ENCODE data around the gene NEU3. TPM values are rescaled to one million over a fixed set of nuclear protein-coding genes. Genes with fewer than 3 reads are reported as not detected.
"Not testable (repeated sequence)": the region's sequence is repeated elsewhere in the genome, so short reads cannot be mapped to it uniquely, and the experiment has no call there.

Gene NEU3
- total RNA-seq, 1 donor from 2014 or later, result 24.6 TPM

DNA sequence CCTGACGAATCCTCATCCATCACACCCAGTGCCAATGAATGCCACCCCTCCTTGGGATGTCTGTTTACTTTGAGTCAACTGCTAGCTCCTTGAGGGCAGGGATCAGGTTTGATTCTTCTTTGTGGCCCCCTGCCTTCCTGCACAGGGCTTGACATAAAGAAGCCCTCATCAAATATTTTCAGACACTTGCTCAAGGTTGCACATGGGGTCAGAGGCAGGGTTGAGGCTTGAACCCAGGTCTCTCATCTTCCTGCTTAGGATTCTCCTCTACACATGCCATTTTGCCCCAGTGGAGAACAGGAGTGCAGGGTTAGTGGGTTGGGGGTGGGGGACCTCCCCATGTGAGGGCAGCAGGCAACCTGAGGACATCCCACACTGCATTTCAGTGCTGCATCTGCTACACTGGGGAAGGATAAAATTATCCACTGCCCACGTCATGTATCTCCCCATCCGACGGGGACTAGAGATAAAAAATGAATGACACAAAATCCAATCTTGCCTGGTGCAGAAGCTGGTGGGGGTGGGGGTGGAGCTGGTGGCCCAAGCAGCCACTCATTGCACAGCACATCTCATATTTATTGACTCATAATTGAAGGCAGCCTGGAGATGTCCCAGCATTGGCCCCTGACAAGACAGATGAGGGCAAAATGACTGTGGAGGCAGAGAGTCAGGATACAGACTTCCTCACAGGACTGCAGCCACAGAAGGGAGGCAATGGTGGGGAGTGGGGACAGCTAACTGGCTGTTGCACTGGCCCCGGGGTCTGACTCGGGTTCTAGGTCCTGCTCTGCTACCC is 41.3 kb downstream of the NEU3 start:
- no peak for DNase-seq

DNA sequence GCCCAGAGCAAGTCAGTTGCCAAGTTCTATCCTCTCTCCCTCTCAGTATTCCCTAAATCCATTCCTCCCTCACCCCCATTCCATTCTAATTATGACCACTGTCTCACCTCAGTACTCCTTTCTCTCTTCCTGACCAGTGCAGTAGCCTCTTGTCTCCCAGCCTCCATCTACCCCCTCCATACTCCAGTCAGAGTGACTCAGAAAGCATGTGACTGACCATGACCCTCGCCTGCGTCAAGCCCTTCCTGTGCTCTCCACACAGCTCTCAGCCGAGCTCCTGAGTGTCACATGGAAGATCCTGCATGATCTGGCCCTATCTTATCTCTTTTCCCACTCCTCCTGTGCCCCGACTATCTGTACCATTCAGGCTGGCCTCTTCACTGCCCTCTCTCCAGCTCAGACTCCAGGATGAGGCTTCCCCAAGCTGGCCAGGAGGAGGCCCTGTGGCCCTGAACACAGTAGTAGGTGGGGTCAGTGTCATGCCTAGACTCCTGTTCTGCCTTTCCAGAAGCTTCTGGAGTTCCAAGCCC is 42.6 kb downstream of the NEU3 start:
- DNase-seq, result no peak

DNA sequence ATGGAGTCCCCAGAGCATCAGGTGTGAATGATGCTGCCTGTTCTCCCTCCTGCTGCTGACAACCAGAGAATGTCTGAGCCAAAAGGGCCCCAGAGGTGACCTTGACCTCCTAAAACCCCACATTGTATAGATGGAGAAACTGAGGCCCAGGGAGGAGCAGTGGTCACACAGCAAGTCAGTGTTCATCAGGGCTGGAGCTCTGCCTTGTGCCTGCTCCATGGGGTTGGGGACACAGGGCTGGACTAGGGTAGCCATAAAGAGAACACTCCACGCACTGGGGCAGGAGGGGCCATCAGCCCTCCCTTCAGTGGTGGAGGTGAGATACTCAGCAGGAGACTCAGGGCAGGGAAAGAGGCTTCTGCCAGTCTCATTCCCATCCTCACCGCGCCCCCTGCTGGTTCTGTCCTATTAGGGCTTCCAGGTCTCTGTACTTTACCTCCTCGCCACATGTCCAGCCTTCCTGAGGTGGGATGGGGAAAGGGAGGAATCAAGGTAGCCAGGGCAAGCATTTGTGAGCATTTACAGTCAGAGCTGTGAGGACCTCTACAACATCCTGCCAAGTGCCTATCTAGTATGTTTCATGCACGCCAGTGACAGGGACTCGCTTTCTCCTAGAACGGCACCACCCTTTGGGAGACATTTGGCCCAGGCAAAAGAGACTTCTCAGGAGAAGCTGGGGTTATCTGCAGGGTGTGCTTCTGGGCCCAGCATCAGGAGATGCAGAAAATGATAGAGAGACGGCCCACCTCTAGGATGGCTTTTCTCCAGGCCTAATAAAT is 43.2 kb downstream of the NEU3 start:
- DNase-seq, result peak; percentile 74

DNA sequence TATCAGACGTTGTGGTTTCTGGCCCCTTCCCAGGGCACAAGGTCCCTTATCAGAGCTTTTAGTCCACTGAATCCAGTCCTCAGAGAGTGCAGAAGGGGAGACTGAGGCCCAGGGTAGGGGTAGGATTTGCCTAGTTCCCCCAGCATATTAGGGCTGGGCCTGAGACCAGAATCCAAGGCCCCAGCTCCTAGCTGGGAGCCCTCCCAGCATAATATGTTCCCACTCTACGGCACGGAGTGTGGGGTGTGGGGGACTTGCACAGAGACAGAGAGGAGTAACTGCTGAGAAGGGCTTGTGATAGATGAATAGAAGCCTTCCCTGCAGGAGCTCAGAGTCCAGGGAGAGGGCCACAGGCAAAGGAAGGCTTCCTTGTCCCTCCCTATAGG is 43.8 kb downstream of the NEU3 start:
- DNase-seq, result no peak

DNA sequence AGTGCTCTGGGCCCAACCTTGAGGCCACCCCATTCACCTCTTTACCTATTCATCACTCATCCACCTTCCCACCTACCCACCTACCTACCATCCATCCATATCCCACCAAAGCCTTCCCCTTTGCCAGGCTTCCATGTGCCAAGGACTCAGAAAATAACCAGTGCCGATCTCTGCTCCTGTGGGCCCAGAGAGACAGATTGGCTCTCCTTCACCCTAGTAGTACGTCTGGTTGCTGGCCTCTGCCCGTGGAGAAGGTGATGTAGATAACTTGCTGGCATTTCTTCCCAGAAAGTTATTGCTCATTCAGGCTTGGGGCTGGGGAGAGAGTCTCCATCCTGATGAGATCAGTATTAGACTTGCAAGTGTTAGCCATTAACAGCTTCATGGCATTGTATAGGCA is 45.2 kb downstream of the NEU3 start:
- DNase-seq, result no peak

DNA sequence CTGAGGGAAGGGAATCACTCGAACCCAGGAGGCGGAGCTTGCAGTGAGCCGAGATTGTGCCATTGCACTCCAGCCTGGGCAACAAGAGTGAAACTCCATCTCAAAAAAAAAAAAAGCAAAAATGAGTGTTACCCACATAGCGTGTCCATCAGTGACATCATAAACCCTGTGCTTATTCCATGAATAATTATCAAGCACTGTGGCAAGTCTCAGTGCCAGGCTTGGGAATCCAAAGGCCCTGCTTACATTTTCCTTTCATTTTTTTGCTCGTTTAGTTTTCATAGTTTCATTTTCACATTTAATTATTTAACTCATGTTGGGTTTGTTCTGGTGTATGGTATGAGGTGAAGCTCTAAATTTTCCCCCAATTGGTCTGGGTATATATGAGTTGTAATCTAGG is 46.5 kb downstream of the NEU3 start:
- no peak for DNase-seq

DNA sequence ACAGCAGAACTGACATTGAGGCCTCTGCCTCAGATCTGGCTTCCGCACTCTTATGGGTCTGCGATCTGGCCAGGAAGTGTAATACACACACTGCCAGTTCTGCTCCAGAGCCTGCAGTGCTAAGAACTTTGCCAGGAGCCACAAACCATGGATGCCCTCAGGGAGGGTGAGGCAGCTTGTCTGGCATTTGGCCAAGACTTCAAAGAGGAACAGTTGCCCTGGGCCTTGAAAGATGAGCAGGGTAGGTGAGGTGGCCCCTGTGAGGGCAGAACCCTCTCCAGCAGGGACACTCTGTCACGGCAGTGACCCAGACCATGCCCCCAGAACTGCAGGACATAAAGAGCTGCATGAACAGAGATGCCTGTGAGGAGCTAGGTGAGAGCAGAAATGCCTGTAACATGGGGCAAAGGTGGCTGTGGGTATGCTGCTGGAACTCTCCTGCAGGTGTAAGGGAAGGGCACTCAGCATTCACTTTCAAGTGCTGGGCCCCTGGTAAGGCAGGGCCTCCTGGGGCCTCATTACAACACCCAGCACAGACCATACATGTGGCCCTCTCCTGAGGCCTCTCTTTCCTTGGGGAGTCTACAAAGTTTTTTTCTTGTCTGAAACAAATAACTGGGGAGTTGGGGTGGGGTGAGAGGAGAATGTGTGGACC is 47.3 kb downstream of the NEU3 start:
- DNase-seq, result peak; percentile 55

DNA sequence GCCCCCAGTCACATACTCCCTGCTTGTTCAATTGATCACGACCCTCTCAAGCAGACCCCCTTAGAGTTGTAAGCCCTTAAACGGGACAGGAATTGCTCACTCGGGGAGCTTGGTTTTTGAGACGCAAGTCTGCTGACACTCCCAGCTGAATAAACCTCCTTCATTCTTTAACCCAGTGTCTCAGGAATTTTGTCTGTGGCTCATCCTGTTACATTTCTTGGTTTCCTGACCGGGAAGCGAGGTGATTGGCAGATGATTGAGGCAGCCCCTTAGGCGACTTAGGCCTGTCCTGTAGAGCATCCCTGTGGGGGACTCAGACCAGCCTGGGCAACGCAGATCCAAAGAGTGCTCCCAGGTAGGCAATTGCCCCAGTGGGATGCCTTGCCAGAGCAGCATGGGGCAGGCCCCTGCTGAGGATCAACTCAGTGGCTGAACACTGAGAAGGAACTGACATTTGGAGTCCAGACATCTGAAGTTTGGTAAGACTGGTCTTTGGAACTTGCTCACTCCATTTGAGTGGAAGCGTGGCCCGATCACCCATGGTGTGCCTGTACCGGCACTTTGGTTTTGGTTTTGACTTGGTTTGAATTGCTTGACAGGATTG is 51.5 kb downstream of the NEU3 start:
- no peak for DNase-seq

DNA sequence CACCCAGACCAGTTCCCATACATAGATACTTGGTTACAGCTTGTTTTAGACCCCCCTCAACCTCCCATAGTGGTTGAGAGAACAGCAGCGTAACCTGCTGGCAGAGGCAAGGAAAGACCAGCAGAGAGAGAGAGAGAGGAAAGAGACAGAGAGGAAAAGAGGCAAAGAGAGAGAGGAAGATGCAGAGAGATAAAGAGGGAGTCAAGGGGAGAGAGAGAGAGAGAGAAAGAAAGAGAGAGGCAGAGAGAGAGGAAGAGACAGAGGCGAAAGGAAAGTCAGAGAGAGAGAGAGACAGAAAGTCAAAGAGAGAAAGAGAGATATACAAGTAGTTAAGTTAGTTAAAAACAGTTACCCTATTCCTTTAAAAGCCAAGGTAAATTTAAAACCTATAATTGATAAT is 52.5 kb downstream of the NEU3 start:
- no peak for DNase-seq

DNA sequence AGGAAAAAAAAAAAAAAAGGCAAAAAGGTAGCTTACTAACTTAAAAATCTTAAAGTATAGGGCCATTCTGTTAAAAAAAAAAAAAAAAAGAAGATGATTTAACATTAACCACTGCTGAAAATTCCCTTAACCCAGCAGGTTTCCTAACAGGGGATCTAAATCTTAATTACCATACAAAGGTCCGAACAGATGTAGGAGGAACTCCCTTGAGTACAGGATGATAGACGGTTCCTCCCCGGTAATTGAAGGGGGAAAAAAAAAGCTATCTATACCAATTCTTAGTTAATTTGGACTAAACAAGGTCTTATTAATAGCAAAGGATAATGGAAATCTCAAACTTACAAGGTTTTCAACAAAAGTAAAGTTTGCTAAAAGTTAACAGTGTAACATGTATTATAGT is 53.1 kb downstream of the NEU3 start:
- DNase-seq, result not testable (repeated sequence)

DNA sequence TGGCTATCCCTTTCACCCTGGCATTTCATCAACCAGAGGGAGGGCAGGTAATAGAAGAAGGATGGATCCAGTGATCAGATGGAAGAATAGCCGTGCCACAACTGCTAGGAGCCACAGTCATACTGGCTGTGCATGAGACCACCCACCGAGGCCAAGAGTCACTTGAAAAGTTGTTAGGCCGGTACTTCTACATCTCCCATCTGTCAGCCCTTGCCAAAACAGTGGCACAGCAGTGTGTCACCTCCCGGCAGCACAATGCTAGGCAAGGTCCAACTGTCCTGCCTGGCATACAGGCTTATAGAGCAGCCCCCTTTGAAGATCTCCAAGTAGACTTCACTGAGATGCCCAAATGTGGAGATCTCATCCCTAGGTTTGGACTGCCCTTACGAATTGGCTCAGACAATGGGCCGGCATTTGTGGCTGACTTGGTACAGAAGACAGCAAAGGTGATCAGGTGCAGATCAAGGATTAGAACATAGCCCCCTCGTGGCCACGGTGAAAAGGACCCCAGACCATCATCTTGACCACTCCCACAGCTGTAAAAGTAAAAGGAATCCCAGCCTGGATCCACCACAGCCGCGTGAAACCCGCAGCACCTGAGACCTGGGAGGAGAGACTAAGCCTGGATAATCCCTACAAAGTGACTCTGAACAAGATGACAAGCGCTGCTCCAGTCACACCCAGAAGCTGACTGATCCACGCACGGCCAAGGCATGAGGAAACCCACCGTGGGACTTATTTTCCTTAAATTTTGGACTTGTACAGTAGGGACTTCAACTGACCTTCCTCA is 55.8 kb downstream of the NEU3 start:
- not testable (repeated sequence) for DNase-seq

DNA sequence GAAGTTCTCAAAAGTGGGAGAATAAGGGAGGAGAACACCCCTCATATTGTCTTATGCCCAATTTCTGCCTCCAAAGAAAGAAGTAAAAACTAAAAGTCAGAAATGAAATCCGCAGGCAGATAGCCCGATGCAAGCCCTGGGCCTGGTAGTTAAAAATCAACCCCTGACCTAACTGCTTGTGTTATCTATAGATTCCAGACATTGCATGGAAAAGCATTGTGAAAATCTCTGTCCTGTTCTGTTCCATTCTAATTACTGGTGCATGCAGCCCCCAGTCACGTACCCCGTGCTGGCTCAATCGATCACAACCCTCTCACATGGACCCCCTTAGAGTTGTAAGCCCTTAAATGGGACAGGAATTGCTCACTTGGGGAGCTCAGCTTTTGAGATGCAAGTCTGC is 57.9 kb downstream of the NEU3 start:
- DNase-seq, result not testable (repeated sequence)

DNA sequence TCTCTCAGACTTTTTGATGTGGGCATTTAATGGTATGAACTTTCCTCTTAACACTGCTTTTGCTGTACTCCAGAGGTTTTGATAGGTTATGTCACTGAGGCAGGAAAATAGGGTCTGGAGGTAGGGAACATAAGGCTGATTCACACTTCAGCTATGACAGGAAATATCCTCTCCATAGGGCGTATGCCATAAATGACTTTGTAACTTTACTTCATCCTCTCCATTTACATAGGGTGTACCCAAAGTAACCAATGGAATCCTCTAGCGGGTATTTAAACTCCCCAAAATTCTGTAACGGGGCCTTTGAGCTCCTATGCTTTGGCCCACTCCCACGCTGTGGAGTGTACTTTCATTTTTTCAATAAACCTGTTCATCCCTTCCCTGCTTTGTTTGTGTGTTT is 58.5 kb downstream of the NEU3 start:
- DNase-seq, result no peak

DNA sequence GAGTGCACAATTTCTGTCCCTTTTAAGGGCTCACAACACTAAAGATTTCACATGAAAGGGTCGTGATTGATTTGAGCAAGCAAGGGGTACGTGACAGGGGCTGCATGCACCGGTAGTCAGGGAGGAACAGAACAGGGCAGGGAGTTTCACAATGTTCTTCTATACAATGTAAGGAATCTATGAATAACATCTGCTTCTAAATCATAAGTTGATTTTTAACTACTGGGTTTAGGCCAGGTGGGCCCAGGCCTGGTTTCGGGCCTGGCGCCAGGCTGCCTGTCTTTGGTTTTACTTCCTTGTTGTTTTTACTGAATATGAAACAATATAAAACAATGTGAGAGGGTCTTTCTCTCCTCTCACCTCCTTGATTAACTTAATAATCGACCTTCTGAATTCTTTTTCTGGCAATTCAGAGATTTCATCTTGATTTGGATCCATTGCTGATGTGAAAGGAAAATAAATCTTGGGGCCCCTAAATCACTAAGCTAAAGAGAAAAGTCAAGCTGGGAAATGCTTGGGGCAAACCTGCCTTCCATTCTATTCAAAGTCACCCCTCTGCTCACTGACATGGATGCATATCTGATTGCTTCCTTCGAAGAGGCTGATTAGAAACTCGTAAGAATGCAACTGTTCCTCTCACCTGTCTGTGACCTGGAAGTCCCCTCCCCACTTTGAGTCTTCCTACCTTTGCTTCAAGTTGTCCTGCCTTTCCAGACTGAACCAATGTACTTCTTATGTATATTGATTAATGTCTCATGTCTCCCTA is 61.0 kb downstream of the NEU3 start:
- not testable (repeated sequence) for DNase-seq

DNA sequence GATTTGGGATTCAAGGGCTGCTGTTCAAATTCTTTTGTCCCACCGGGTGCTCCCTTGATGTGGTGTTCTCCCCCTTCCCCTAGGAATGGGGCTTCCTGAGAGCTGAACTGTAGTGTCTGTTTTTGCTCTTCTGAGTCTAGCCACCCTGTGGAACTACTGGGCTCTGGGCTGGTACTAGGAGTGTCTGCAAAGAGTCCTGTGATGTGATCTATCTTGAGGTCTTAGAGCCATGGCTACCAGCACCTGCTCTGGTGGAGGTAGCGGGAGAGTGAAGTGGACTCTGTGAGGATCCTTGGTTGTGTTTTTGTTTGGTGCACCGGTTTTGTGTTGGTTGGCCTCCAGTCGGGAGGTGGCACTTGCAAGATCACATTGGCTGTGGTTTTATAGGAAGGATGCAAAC is 61.8 kb downstream of the NEU3 start:
- no peak for DNase-seq

DNA sequence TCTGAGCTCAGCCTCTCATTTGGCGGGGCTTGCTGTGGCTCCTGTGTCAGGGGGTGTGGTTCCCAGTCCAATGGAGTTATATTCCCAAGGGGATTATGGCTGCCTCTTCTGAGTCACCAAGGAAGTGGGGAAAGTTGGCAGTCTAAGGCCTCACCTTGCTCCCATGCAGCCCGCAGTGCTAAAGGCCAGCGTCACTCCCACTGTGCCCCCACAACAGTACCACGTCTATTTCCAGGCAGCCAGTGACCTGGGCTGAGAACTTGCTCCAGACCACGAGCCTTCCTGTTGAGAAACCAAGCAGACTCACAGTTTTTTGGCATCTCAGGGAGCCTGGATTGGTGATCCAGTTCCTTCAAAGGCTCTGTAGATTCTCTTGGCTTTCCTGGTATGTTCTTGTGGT is 62.3 kb downstream of the NEU3 start:
- no peak for DNase-seq

DNA sequence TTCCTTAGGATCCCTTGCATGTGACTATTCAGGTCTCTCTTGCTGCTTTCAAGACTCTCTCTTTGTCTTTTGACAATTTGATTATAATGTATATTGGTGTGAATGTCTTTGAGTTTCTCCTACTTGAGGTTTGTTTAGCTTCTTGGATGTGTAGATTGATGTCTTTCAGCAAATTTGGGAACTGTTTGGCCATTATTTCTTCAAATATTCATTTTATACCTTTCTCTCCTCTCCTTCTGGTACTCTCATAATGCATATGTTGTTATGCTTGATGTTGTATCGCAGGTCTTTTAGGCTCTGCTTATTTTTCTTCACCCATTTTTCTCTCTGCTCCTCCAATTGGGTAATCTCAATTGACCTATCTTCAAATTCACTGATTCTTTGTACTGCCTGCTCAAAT is 63.7 kb downstream of the NEU3 start:
- no peak for DNase-seq

DNA sequence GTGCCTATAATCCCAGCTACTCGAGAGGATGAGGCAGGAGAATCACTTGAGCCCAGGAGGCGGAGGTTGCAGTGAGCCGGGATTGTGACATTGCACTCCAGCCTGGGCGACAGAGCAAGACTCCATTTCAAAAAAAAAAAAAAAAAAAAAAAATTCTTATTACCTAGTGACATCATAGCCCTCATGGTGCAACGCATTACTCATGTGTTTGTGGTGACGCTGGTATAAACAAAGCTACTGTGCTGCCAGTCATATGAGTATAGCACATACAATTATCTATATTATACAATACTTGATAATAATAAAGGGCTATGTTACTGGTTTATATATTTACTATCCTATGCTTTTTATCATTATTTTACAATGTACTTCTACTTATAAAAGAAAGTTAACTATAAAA is 66.8 kb downstream of the NEU3 start:
- DNase-seq, result no peak

DNA sequence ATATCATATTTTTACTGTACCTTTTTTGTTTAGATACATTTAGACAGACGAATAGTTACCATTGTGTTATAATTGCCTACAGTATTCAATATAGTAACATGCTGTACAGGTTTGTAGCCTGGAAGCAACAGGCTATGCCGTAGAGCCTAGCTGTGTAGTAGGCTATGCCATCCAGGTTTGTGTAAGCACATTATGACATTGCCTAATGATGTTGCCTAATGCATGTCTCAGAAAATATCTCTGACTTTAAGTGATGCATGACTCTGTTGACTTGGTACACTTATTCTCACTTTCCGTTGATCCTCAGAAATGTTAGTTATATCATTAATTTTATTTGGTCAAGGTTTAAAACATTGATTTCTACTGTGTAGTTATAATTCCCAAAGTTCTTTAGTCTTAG is 68.1 kb downstream of the NEU3 start:
- no peak for DNase-seq

DNA sequence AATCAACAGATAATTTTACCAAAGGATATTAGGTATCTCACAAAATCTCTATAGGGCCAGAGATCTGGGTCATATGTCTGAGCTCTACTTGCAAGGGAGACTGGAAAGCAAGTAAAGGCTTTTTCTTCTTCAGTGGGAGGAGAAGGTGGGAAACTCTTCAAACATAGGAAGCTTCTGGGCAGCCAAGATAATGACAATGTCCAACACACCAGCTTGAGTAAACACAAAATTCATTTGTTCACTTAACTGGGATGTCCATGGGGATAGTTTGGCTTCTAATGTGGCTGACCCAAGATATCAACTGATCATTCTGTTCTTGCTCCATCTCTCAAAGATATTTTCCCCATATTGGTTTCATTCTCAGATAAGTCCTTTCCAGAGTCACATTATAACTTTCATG is 70.6 kb downstream of the NEU3 start:
- DNase-seq, result no peak

DNA sequence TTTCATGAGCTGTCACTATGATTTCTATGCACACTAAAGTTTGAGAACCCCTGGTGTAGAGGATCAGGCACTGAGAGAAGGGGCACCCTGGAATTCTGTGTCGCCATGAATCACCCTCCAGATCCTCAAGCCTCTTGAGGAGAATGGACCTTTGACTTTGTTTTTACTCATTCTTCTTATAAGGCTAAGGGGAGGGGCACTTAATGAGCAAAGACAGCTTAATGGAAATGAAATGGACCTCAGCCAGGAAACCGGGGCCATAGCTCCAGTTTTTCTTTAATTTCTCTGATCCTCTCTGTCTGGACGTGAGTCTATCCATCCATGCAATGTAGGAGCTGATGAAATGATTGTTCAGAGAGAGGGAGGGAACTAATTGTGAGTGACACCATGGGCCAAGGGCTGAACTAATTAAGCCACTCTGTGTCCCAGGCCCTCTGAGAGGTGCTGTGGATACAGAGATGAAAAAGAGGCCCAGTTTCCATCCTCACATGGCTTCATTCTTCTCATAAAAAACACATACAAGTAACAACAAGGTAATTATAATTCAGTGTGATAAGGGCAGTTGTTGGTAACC is 75.1 kb downstream of the NEU3 start:
- DNase-seq, result no peak
